ENCODE data around the gene CYP51A1.
"Not testable (repeated sequence)": the region's sequence is repeated elsewhere in the genome, so short reads cannot be mapped to it uniquely, and the experiment has no call there.

The CYP51A1 gene

GRCh38 chr7:92134271-92135051 lies at the start of gene CYP51A1:
TSS of gene CYP51A1 (minus strand) at chr7:92134477. CDS start at chr7:92134364, 113 bp downstream.
- peak; percentile 87 to 89 for DNase-seq (ENCODE audit: low read depth in 2 of 2)

DNA sequence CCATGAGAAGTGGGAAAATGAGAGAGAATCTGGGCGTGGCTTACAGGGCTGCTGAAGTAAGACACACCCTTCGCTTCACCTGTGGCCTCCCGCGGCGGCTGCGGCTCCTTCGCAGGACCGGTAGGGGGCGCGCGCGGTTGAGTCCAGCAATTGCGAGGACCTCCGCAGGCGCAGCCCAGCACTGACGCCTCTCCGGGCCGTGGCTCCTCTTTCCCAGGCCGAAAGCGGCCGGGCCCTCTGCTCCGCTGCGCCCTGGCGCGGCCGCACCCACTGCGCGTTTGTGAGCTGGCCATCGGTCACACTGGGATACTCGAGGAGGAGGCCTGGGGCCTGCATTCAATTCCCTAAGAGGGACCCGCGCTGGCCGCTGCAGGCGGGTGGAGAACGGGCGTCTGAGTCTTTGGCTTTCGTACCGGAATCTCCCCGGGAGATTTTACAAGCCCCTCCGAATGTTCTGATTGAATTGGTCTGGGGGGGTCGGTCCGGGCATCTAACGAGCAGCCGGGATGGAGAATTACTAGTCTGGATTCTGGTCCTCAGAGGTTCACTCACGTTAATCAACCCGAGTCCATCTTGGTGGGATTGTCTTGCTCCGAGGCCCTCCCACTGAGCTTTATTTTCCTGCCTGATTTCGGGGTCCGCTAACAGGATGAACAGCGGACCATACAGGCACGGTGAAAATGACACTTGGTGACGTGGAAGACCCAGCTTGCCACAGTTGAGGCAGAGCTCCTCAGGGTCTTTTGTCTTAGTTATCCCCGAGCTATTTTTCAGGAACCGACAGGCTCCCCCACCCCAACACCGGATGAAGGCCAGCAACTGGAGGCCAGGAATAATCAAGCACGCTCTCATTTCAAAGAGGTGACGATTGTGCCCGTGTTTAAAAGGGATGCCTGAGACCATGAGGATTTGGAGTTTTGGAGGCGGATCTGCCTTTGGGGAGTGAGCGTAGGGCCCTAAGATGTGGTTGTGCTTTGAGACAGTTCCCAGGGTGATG lies 44.9 kb upstream of the CYP51A1 start, which contains the start of gene LRRD1:
LRRD1 (minus strand) TSS at position 215 of the 997 bp plus-strand sequence. CDS start 13,940 bp downstream, outside the sequence.
- DNase-seq (ENCODE audit: low read depth in 2 of 2) = peak; percentile 75 to 80

DNA sequence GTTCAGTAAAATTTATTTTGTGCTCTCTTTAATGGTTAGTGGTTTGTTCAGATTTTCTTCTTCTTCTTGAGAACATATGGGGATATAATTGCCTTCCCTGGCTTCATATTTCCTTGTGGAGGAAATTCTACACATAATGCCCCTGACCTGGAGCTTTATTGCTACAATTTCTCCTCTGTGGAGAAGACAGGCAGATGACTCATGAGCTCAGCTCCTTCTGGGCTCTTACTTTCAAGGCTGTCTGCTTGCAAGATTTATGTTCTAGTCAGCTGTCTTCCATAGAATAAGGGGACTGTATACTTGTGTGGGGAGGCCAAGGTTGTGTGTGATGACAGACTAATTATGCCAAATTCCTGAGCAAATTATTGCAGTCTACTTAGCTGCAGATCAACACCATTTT lies 43.1 kb upstream of the CYP51A1 start:
- no peak for DNase-seq (ENCODE audit: low read depth in 2 of 2)

GRCh38 chr7:92169529-92169928 lies 35.3 kb upstream of the CYP51A1 start:
- DNase-seq (ENCODE audit: low read depth in 2 of 2) = not testable (repeated sequence)

DNA sequence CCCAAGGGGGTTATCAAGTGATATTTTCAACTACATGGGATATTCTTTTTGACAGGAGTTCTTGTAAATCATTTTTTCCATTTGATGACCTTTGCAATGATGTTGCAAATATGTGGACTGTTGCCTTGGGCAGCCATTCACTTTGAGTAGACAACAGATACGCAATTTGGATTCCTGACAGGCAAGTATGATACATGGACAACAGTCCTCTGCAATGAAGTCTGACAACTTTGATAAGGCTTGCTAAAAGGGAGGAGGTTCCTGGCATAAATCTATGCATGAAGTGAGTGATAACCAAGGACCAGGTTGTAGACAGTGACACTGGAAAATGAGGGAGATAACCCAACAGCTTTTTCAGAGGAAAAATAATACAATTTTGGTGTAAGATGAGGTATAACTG lies 27.0 kb upstream of the CYP51A1 start:
- DNase-seq (ENCODE audit: low read depth in 2 of 2) = no peak

- DNase-seq (ENCODE audit: low read depth in 2 of 2) = no peak
Observed at GRCh38 chr7:92158660-92159575, 24.6 kb upstream of the CYP51A1 start.

- DNase-seq (ENCODE audit: low read depth in 2 of 2) = no peak
Observed at GRCh38 chr7:92156990-92157389, 22.7 kb upstream of the CYP51A1 start.

GRCh38 chr7:92155108-92155739 lies 20.9 kb upstream of the CYP51A1 start:
- no peak for DNase-seq (ENCODE audit: low read depth in 2 of 2)

GRCh38 chr7:92150450-92151017 lies 16.3 kb upstream of the CYP51A1 start:
- no peak for DNase-seq (ENCODE audit: low read depth in 2 of 2)

GRCh38 chr7:92149736-92150239 lies 15.5 kb upstream of the CYP51A1 start:
- DNase-seq (ENCODE audit: low read depth in 2 of 2) = no peak

GRCh38 chr7:92143192-92143880 lies 9.1 kb upstream of the CYP51A1 start:
- DNase-seq (ENCODE audit: low read depth in 2 of 2) = not testable (repeated sequence)

DNA sequence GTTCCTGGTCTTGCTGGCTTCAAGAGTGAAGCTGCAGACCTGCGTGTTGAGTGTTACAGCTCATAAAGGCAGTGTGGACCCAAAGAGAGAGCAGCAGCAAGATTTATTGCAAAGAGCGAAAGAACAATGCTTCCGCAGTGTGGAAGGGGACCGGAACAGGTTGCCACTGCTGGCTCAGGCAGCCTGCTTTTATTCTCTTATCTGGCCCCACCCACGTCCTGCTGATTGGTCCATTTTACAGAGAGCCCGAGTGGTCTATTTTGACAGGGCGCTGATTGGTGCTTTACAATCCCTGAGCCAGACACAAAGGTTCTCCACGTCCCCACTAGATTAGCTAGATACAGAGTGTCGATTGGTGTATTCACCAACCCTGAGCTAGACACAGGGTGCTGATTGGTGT lies 8.5 kb upstream of the CYP51A1 start:
- DNase-seq (ENCODE audit: low read depth in 2 of 2) = not testable (repeated sequence)

GRCh38 chr7:92141161-92141560 lies 6.9 kb upstream of the CYP51A1 start:
- no peak for DNase-seq (ENCODE audit: low read depth in 2 of 2)

DNA sequence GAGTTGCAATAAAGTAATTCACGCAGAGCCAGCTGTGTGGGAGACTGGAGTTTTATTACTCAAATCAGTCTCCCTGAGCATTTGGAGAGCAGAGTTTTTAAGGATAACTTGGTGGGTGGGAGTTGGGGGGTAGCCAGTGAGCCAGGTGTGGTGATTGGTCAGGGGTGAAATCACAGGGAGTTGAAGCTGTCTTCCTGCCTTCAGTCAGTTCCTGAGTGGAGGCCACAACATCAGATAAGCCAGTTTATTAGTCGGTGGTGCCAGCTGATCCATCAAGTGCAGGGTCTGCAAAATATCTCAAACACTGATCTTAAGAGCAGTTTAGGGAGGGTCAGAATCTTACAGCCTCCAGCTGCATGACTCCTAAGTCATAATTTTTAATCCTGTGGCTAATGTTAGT lies 3.3 kb upstream of the CYP51A1 start:
- no peak for DNase-seq (ENCODE audit: low read depth in 2 of 2)

GRCh38 chr7:92135052-92135889 lies 994 bp upstream of the CYP51A1 start:
- DNase-seq (ENCODE audit: low read depth in 2 of 2) = no peak

GRCh38 chr7:92133737-92134270 lies 473 bp downstream of the CYP51A1 start:
- peak; percentile 28 to 41 for DNase-seq (ENCODE audit: low read depth in 2 of 2)

DNA sequence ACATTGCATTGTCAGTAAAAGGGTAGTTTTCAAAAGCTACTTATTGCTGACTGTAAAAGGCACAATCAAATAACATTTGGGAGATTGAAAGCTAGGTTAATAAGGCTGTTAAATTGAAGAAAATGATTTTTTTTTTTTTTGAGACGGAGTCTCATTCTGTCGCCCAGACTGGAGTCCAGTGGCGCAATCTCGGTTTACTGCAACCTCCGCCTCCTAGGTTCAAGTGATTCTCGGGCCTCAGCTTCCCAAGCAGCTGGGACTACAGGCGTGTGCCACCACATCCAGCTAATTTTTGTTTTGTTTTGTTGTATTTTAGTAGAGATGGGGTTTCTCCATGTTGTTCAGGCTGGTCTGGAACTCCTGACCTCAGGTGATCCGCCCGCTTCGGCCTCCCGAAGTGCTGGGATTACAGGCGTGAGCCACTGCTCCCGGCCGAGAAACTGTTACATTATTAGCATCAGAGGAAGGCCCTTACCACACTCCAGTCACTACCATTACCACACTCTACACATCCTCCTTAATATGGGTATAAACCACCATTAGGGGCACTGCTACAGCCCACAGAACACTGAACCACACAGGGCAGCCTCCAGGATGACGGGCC lies 1.0 kb downstream of the CYP51A1 start:
- DNase-seq (ENCODE audit: low read depth in 2 of 2) = no peak

- DNase-seq (ENCODE audit: low read depth in 2 of 2) = no peak
Observed at GRCh38 chr7:92131764-92132330, 2.4 kb downstream of the CYP51A1 start.
